ENCODE data around the gene CHD1.

The CHD1 gene

DNA sequence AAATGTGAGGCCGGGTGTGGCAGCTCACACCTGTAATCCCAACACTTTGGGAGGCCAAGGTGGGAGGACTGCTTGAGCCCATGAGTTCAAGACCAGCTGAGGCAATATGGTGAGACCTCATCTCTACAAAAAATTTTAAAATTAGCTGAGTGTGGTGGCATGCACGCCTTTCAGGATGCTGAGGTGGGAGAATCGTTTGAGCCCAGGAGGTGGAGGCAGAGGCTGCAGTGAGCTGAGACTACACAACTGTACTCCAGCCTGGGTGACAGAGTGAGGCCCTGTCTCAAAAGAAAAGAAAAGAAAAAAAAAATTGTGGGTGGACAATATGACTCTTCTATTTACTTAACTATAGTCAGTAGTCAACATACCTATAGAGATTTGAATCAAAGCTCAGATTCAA lies 4.8 kb downstream of the CHD1 start:
- CTCF ChIA-PET = interaction anchor here (0.7 kb wide), 1 partner anchor 54 kb away, joined by 4 read pairs; no protein-coding TSS in a partner anchor
- DNase-seq (ENCODE audit: extremely low spot score) = no peak
- POLR2A ChIA-PET = no interaction called here
- TF ChIP-seq HDGF (IDR thresholded peaks at IDR 0.05; ENCODE audit: borderline replicate concordance) (no peak), L3MBTL2 (conservative IDR thresholded peaks at IDR 0.05) (no peak), FOXK2 (IDR thresholded peaks at IDR 0.05) (no peak), CTBP1 (IDR thresholded peaks at IDR 0.05; ENCODE audit: borderline replicate concordance) (no peak), BHLHE40 (IDR thresholded peaks at IDR 0.05; ENCODE audit: borderline replicate concordance) (no peak), SUZ12 (IDR thresholded peaks at IDR 0.05) (no peak), ZNF384 (IDR thresholded peaks at IDR 0.05) (no peak), FOXA1 (IDR thresholded peaks at IDR 0.05) (no peak)

DNA sequence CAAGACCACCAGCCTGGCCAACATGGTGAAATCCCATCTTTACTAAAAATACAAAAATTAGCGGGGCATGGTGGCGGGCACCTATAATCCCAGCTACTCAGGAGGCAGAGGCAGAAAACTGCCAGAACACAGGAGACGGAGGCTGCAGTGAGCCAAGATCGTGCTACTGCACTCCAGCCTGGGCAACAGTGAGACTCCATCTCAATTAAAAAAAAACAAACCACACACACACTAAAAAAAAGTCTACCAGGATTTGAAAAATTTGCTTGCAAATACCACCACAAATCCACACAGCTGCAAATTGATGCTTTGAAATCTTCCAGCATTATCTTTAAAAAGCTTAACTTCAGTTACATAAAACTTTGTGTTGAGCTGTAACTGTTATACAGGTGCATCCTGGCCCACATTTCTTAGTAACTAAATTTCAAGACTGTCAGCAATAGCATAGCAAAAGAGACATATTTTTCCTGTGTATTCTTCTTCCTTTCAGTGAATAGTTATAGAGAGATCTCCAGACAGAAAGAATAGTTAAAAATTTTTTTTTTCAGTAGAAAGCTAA lies 6.8 kb downstream of the CHD1 start:
- DNase-seq (ENCODE audit: extremely low spot score) = no peak
- ChIA-PET POLR2A (interaction anchor here (0.7 kb wide), 1 partner anchor 67 kb away, joined by 3 read pairs; no protein-coding TSS in a partner anchor), CTCF (interaction anchor here (1.3 kb wide), 1 partner anchor 9 kb away, joined by 5 read pairs; no protein-coding TSS in a partner anchor)
- no peak for TF ChIP-seq L3MBTL2 (conservative IDR thresholded peaks at IDR 0.05)

GRCh38 chr5:98917433-98917832 lies 11.4 kb downstream of the CHD1 start:
- DNase-seq (ENCODE audit: extremely low spot score) = no peak
- ChIA-PET POLR2A (interaction anchor here (1.2 kb wide), 1 partner anchor 12 kb away, joined by 3 read pairs; no protein-coding TSS in a partner anchor), CTCF (no interaction called here)
- TF ChIP-seq SP1 (IDR thresholded peaks at IDR 0.05) = no peak

GRCh38 chr5:98916540-98916939 lies 12.3 kb downstream of the CHD1 start:
- no peak for DNase-seq (ENCODE audit: extremely low spot score)
- ChIA-PET CTCF (no interaction called here), POLR2A (no interaction called here)
- TF ChIP-seq PKNOX1 (IDR thresholded peaks at IDR 0.05) (no peak), ELF4 (IDR thresholded peaks at IDR 0.05) (no peak), ZNF384 (IDR thresholded peaks at IDR 0.05) (no peak), FOXA1 (IDR thresholded peaks at IDR 0.05) (no peak), TARDBP (IDR thresholded peaks at IDR 0.05) (no peak), NFRKB (IDR thresholded peaks at IDR 0.05) (no peak), L3MBTL2 (conservative IDR thresholded peaks at IDR 0.05) (no peak), FOXK2 (IDR thresholded peaks at IDR 0.05) (no peak), FOXM1 (IDR thresholded peaks at IDR 0.05; ENCODE audit: borderline replicate concordance) (no peak), BHLHE40 (IDR thresholded peaks at IDR 0.05; ENCODE audit: borderline replicate concordance) (no peak), SP1 (IDR thresholded peaks at IDR 0.05) (no peak), LEF1 (IDR thresholded peaks at IDR 0.05; ENCODE audit: borderline replicate concordance) (no peak), HDGF (IDR thresholded peaks at IDR 0.05; ENCODE audit: borderline replicate concordance) (no peak), ARNT (IDR thresholded peaks at IDR 0.05) (no peak), SUZ12 (IDR thresholded peaks at IDR 0.05) (no peak), CTBP1 (IDR thresholded peaks at IDR 0.05; ENCODE audit: borderline replicate concordance) (no peak)

- ChIA-PET POLR2A (interaction anchor here (1.7 kb wide), 1 partner anchor 15 kb away, joined by 11 read pairs; the partner anchor contains the start of gene CHD1), CTCF (no interaction called here)
- DNase-seq (ENCODE audit: extremely low spot score) = no peak
- TF ChIP-seq ARNT (IDR thresholded peaks at IDR 0.05) (no peak), FOXK2 (IDR thresholded peaks at IDR 0.05) (no peak), ELF4 (IDR thresholded peaks at IDR 0.05) (no peak), FOXA1 (IDR thresholded peaks at IDR 0.05) (no peak), CTBP1 (IDR thresholded peaks at IDR 0.05; ENCODE audit: borderline replicate concordance) (no peak)
Observed at GRCh38 chr5:98913911-98914310, 14.9 kb downstream of the CHD1 start.

- ChIA-PET POLR2A (interaction anchor here (3.3 kb wide), 1 partner anchor 18 kb away, joined by 15 read pairs; the partner anchor contains the start of gene CHD1), CTCF (no interaction called here)
- TF ChIP-seq PKNOX1 (IDR thresholded peaks at IDR 0.05) (no peak), TARDBP (IDR thresholded peaks at IDR 0.05) (no peak), FOXA1 (IDR thresholded peaks at IDR 0.05) (no peak), LEF1 (IDR thresholded peaks at IDR 0.05; ENCODE audit: borderline replicate concordance) (no peak), SP1 (IDR thresholded peaks at IDR 0.05) (no peak), FOXM1 (IDR thresholded peaks at IDR 0.05; ENCODE audit: borderline replicate concordance) (no peak), L3MBTL2 (conservative IDR thresholded peaks at IDR 0.05) (no peak), HDGF (IDR thresholded peaks at IDR 0.05; ENCODE audit: borderline replicate concordance) (no peak), ARNT (IDR thresholded peaks at IDR 0.05) (no peak), FOXK2 (IDR thresholded peaks at IDR 0.05) (no peak)
- DNase-seq (ENCODE audit: extremely low spot score) = no peak
Observed at GRCh38 chr5:98911280-98912040, 17.3 kb downstream of the CHD1 start.

- CTCF ChIA-PET = no interaction called here
- DNase-seq (ENCODE audit: extremely low spot score) = no peak
- TF ChIP-seq SP1 (IDR thresholded peaks at IDR 0.05) (no peak), L3MBTL2 (conservative IDR thresholded peaks at IDR 0.05) (no peak), PKNOX1 (IDR thresholded peaks at IDR 0.05) (no peak), ARNT (IDR thresholded peaks at IDR 0.05) (no peak), TARDBP (IDR thresholded peaks at IDR 0.05) (no peak), FOXM1 (IDR thresholded peaks at IDR 0.05; ENCODE audit: borderline replicate concordance) (no peak), ELF4 (IDR thresholded peaks at IDR 0.05) (no peak), HDGF (IDR thresholded peaks at IDR 0.05; ENCODE audit: borderline replicate concordance) (no peak), BHLHE40 (IDR thresholded peaks at IDR 0.05; ENCODE audit: borderline replicate concordance) (no peak), FOXA1 (IDR thresholded peaks at IDR 0.05) (no peak), SUZ12 (IDR thresholded peaks at IDR 0.05) (no peak), FOXK2 (IDR thresholded peaks at IDR 0.05) (no peak), LEF1 (IDR thresholded peaks at IDR 0.05; ENCODE audit: borderline replicate concordance) (no peak)
- POLR2A ChIA-PET = interaction anchor here (3.3 kb wide), 1 partner anchor 20 kb away, joined by 15 read pairs; the partner anchor contains the start of gene CHD1
Observed at GRCh38 chr5:98909363-98909762, 19.4 kb downstream of the CHD1 start.

Measured in HEK293T (cell line).